D721Med (cell line): Measurements from ENCODE around the gene VILL.

Experiments
- DNase-seq: peaks from one replicate; pipeline ENCODE4 v3.0.0; 2011; ENCODE audit warnings: low spot score; ENCODE audit not compliant: insufficient read length
- FAIRE-seq: peaks from 2 replicates; lab custom pipeline; 2011; peaks lifted over from hg19 to GRCh38; lab: Jason Lieb, UNC
- CTCF ChIP-seq: IDR thresholded peaks from 2 replicates; pipeline ENCODE4 v1.5.1; 2012; ENCODE audit warnings: mild to moderate bottlenecking, control low read depth; ENCODE audit not compliant: insufficient read depth; ENCODE audit errors: missing control alignments

The VILL gene

GRCh38 chr3:38038447-38038911 is 47.9 kb downstream of the VILL start:
- DNase-seq: no peak
- no peak for FAIRE-seq
- TF ChIP-seq CTCF: no peak

- no peak for FAIRE-seq
- no peak for TF ChIP-seq CTCF
Measured at GRCh38 chr3:38039101-38039898, 48.7 kb downstream of the VILL start, which contains the start of gene DLEC1. Gene DLEC1 (plus strand): TSS chr3:38039208. CDS start chr3:38039226, 18 bp downstream.

GRCh38 chr3:38039899-38040261 is 49.3 kb downstream of the VILL start:
- FAIRE-seq: no peak
- TF ChIP-seq CTCF: no peak
- no peak for DNase-seq

More at GRCh38 chr3:38039101-38039898, 48.7 kb downstream of the VILL start, which contains the start of gene DLEC1:
- DNase-seq: no peak

- no peak for TF ChIP-seq CTCF
- FAIRE-seq (no peak), DNase-seq (no peak)
Measured at GRCh38 chr3:38040401-38040800, 49.8 kb downstream of the VILL start.

- no peak for TF ChIP-seq CTCF
- FAIRE-seq (no peak), DNase-seq (no peak)
Measured at GRCh38 chr3:38043486-38043885, 52.9 kb downstream of the VILL start.

- FAIRE-seq: no peak
- no peak for TF ChIP-seq CTCF
- DNase-seq: no peak
Measured at GRCh38 chr3:38046027-38046426, 55.4 kb downstream of the VILL start.

DNA sequence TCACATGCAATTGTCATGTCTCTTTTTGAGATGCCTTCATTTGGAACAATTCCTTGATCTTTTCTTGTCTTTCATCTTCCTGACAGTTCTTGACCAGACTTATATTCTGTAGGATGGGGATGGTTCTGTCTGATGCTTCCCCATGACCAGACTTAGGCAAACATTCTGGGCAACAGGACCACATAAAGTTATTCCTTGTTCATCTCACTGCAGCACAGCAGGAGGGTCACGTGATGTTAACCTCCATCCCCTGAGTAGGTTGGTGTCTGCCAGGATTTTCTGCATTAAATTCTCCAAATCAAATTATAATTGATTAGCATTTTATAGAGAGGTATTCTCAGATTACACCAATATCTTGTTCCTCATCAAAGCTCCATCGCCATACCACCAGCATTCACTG is 56.2 kb downstream of the VILL start:
- TF ChIP-seq CTCF: no peak
- FAIRE-seq (no peak), DNase-seq (no peak)
